ENCODE data around the gene NSUN5. TPM values are rescaled to one million over a fixed set of nuclear protein-coding genes. Genes with fewer than 3 reads are reported as not detected.

The NSUN5 gene
- polyA plus RNA-seq, 3 donors = 28.6 to 37.7 (median 31.3) TPM

DNA sequence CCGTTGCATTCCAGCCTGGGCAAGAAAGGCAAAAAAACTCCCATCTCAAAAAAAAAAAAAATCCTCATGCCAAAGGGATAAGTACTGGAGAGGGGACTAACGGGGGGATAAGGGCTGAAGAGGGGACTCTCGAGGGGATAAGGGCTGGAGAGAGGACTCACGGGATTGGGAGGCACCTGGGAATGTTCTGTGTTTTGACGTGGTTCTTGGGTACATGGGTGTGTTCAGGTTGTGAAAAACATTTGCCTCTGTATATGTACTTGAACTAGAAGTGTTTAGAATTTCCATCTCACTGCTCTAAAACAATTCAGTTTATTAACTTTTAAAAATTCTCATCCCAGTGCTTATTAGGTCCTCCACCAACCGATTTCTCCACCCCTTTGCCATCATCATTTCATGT, 23.8 kb upstream of the NSUN5 start:
- H3K36me3 Mint-ChIP-seq = no peaks in the 10 kb centered on the region
- WGBS (ENCODE audit: insufficient coverage) = 94% methylated on average over 3 of the region's 6 CpGs
- Histone ChIP-seq H3K9me3 (replicated peaks in 1 of 2; ENCODE audit: control insufficient read depth in 1 of 2, insufficient read depth in 1 of 2, low read length in 2 of 2) (no peaks in the 10 kb centered on the region), H3K9ac (ENCODE audit: insufficient read depth, low read length, poor library complexity, severe bottlenecking) (no peak overlapping the region), H3K4me2 (replicated peaks; ENCODE audit: extremely low read depth, low read length, poor library complexity, severe bottlenecking) (no peak overlapping the region), H3K4me3 (replicated peaks in 1 of 3; ENCODE audit: low read depth in 2 of 3, low read length in 3 of 3) (no peak overlapping the region), H2AFZ (ENCODE audit: insufficient read depth, low read depth, low read length, poor library complexity, severe bottlenecking) (no peak overlapping the region), H3K36me3 (replicated peaks in 1 of 2; ENCODE audit: control insufficient read depth in 1 of 2, insufficient read depth in 2 of 2, low read length in 2 of 2) (no peaks in the 10 kb centered on the region), H3K27me3 (ENCODE audit: control insufficient read depth in 2 of 2, insufficient read depth in 2 of 2, low read length in 2 of 2) (no peaks in the 10 kb centered on the region), H4K20me1 (ENCODE audit: insufficient read depth, low read length) (no peaks in the 10 kb centered on the region), H3K4me1 (ENCODE audit: control insufficient read depth in 1 of 2, insufficient read depth in 2 of 2, low read length in 2 of 2) (no peaks in the 10 kb centered on the region), H3K27ac (ENCODE audit: low read depth in 1 of 2, low read length in 2 of 2) (no peak overlapping the region), H3K79me2 (ENCODE audit: insufficient read depth, low read length) (no peaks in the 10 kb centered on the region)
- DNase-seq = no peak
- intact Hi-C loops (cut with micrococcal nuclease) = no loop called here
- H3K27ac Mint-ChIP-seq = no peak overlapping the region
- peaks cover 3 to 20% (median 4%) of the 10 kb centered on the region in 3 donors for H3K27me3 Mint-ChIP-seq (ENCODE audit: low read depth in 3 of 3)
- peaks cover 2% of the 10 kb centered on the region for H3K4me1 Mint-ChIP-seq
- H3K9me3 Mint-ChIP-seq = peaks cover 0 to 3% (median 0%) of the 10 kb centered on the region in 7 donors
- TF ChIP-seq CTCF (IDR thresholded peaks at IDR 0.05) = no peak
- H3K4me3 Mint-ChIP-seq = no peak overlapping the region

DNA sequence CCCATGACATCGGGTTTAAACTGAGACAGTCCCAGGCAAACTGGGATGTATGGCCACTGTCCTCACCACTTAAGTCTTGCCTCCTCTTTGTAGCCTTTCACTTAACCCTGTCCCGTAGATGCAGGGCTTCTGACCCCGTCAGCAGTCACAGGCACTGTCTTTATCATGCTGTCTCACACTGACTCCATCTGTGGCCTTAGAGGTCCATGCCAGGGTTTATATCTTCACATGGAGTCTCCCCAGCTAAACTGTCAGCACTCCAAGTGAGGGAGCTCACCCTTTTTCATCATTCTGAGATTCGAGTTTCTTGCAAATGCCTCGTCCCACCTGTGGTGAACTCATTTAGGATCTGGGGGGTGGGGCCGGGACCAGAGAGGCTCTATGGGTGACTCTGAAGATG, 22.1 kb upstream of the NSUN5 start:
- H3K4me1 ChIP-seq (ENCODE audit: control insufficient read depth in 1 of 2, insufficient read depth in 2 of 2, low read length in 2 of 2) = no peaks in the 10 kb centered on the region
- no peaks in the 10 kb centered on the region for H3K27me3 ChIP-seq (ENCODE audit: control insufficient read depth in 2 of 2, insufficient read depth in 2 of 2, low read length in 2 of 2)
- no peak overlapping the region for H3K27ac ChIP-seq (ENCODE audit: low read depth in 1 of 2, low read length in 2 of 2)
- 89% methylated on average over 6 of the region's 6 CpGs for WGBS (ENCODE audit: insufficient coverage)
- H3K4me3 Mint-ChIP-seq = no peak overlapping the region
- TF ChIP-seq CTCF (IDR thresholded peaks at IDR 0.05) = no peak
- H3K9me3 Mint-ChIP-seq = peaks cover 0 to 3% (median 0%) of the 10 kb centered on the region in 7 donors
- no peak overlapping the region for H2AFZ ChIP-seq (ENCODE audit: insufficient read depth, low read depth, low read length, poor library complexity, severe bottlenecking)
- H3K36me3 ChIP-seq (replicated peaks in 1 of 2; ENCODE audit: control insufficient read depth in 1 of 2, insufficient read depth in 2 of 2, low read length in 2 of 2) = no peaks in the 10 kb centered on the region
- DNase-seq = no peak
- H3K9me3 ChIP-seq (replicated peaks in 1 of 2; ENCODE audit: control insufficient read depth in 1 of 2, insufficient read depth in 1 of 2, low read length in 2 of 2) = no peaks in the 10 kb centered on the region
- H4K20me1 ChIP-seq (ENCODE audit: insufficient read depth, low read length) = no peaks in the 10 kb centered on the region
- no peaks in the 10 kb centered on the region for H3K79me2 ChIP-seq (ENCODE audit: insufficient read depth, low read length)
- no peak overlapping the region for H3K4me3 ChIP-seq (replicated peaks in 1 of 3; ENCODE audit: low read depth in 2 of 3, low read length in 3 of 3)
- H3K9ac ChIP-seq (ENCODE audit: insufficient read depth, low read length, poor library complexity, severe bottlenecking) = no peak overlapping the region
- peaks cover 3 to 20% (median 7%) of the 10 kb centered on the region in 3 donors for H3K27me3 Mint-ChIP-seq (ENCODE audit: low read depth in 3 of 3)
- no peaks in the 10 kb centered on the region for H3K36me3 Mint-ChIP-seq
- intact Hi-C loops (cut with micrococcal nuclease) = no loop called here
- H3K4me1 Mint-ChIP-seq = peaks cover 2% of the 10 kb centered on the region
- no peak overlapping the region for H3K27ac Mint-ChIP-seq
- H3K4me2 ChIP-seq (replicated peaks; ENCODE audit: extremely low read depth, low read length, poor library complexity, severe bottlenecking) = no peak overlapping the region
